ENCODE results near the gene ALDH8A1.

- no peak for TF ChIP-seq CTCF (IDR thresholded peaks at IDR 0.05; ENCODE audit: insufficient read depth, low read length)
- TF ChIP-seq POLR2AphosphoS5 (IDR thresholded peaks at IDR 0.05; ENCODE audit: low read depth) = no peak
- no peak for TF ChIP-seq REST (IDR thresholded peaks at IDR 0.05; ENCODE audit: insufficient replicate concordance, low read depth)
- TF ChIP-seq GABPA (IDR thresholded peaks at IDR 0.05; ENCODE audit: low read depth) = no peak
- TF ChIP-seq SPI1 (IDR thresholded peaks at IDR 0.05; ENCODE audit: borderline replicate concordance, low read depth) = no peak
Observed at GRCh38 chr6:134961366-134961765, 11.5 kb upstream of the ALDH8A1 start.

Data from HL-60 (cell line).